Measurements from ENCODE around the gene GAS7. TPM values are rescaled to one million over a fixed set of nuclear protein-coding genes. Genes with fewer than 3 reads are reported as not detected.

GAS7 gene
- total RNA-seq, 5 donors from 2014 or later (not counting 1 experiment from before 2014, with no cell fraction given) = 0.93 to 10.5 (median 3.8) TPM

GRCh38 chr17:9917131-9917530, 281.3 kb downstream of the GAS7 start:
- 93% methylated on average over 10 of the region's 13 CpGs for WGBS (ENCODE audit: insufficient coverage)
- ChIA-PET CTCF (no interaction called here), POLR2A (no interaction called here)
- no peak for DNase-seq
- Mint-ChIP-seq H3K36me3 (no peaks in the 10 kb centered on the region), H3K4me3 (no peak overlapping the region), H3K9me3 (no peaks in the 10 kb centered on the region), H3K27me3 (no peaks in the 10 kb centered on the region), H3K4me1 (no peaks in the 10 kb centered on the region), H3K27ac (no peak overlapping the region)
- Histone ChIP-seq H3K4me3 (ENCODE audit: control insufficient read depth in 1 of 2, extremely low read depth in 1 of 2, low read length in 1 of 2) (no peak overlapping the region), H3K9me3 (no peaks in the 10 kb centered on the region), H3K27ac (ENCODE audit: low read length) (no peak overlapping the region), H3K27me3 (replicated peaks in 1 of 2; ENCODE audit: control insufficient read depth in 2 of 2, extremely low read depth in 1 of 2, insufficient read depth in 2 of 2, low read length in 1 of 2) (no peaks in the 10 kb centered on the region), H3K36me3 (ENCODE audit: control insufficient read depth in 2 of 2, extremely low read depth in 1 of 2, insufficient read depth in 1 of 2, low read length in 1 of 2) (no peaks in the 10 kb centered on the region), H3K4me1 (ENCODE audit: control insufficient read depth in 1 of 2, extremely low read depth in 1 of 2, insufficient read depth in 2 of 2, low read length in 2 of 2) (no peaks in the 10 kb centered on the region)
- ATAC-seq (replicated peaks in 1 of 4) = no peak

DNA sequence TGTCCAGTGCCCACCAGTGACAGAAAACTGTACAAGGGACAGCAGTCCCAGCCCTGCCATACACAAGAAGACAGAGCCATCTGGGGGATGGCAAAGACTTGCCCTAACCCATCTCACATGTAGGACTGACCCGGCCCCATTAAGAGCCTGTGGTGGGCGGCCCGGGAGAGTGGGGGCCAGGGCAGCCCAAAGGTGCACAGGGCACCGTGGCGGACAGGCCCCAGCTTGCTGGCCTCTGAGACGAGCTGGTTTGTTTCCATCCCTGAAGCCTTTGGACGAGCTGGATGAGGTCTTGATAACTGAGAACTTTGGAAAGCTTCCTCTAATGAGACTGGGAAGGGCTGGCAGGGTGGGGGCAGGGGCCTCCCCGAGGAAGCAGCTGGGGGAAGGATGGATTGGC, 282.3 kb downstream of the GAS7 start:
- H3K9me3 ChIP-seq = no peaks in the 10 kb centered on the region
- no peaks in the 10 kb centered on the region for H3K9me3 Mint-ChIP-seq
- DNase-seq (no peak), ATAC-seq (replicated peaks in 1 of 4) (no peak)
- H3K36me3 ChIP-seq (ENCODE audit: control insufficient read depth in 2 of 2, extremely low read depth in 1 of 2, insufficient read depth in 1 of 2, low read length in 1 of 2) = no peaks in the 10 kb centered on the region
- no peak overlapping the region for H3K27ac ChIP-seq (ENCODE audit: low read length)
- H3K27me3 Mint-ChIP-seq = no peaks in the 10 kb centered on the region
- H3K4me1 ChIP-seq (ENCODE audit: control insufficient read depth in 1 of 2, extremely low read depth in 1 of 2, insufficient read depth in 2 of 2, low read length in 2 of 2) = no peaks in the 10 kb centered on the region
- WGBS (ENCODE audit: insufficient coverage) = 83% methylated on average over 8 of the region's 8 CpGs
- no peaks in the 10 kb centered on the region for H3K4me1 Mint-ChIP-seq
- H3K4me3 ChIP-seq (ENCODE audit: control insufficient read depth in 1 of 2, extremely low read depth in 1 of 2, low read length in 1 of 2) = no peak overlapping the region
- H3K4me3 Mint-ChIP-seq = no peak overlapping the region
- ChIA-PET CTCF (no interaction called here), POLR2A (no interaction called here)
- no peak overlapping the region for H3K27ac Mint-ChIP-seq
- no peaks in the 10 kb centered on the region for H3K27me3 ChIP-seq (replicated peaks in 1 of 2; ENCODE audit: control insufficient read depth in 2 of 2, extremely low read depth in 1 of 2, insufficient read depth in 2 of 2, low read length in 1 of 2)
- H3K36me3 Mint-ChIP-seq = no peaks in the 10 kb centered on the region

- ChIA-PET CTCF (no interaction called here), POLR2A (no interaction called here)
- no peak overlapping the region for H3K4me3 ChIP-seq (ENCODE audit: control insufficient read depth in 1 of 2, extremely low read depth in 1 of 2, low read length in 1 of 2)
- H3K27ac ChIP-seq (ENCODE audit: low read length) = no peak overlapping the region
- no peaks in the 10 kb centered on the region for H3K27me3 ChIP-seq (replicated peaks in 1 of 2; ENCODE audit: control insufficient read depth in 2 of 2, extremely low read depth in 1 of 2, insufficient read depth in 2 of 2, low read length in 1 of 2)
- no peaks in the 10 kb centered on the region for H3K36me3 ChIP-seq (ENCODE audit: control insufficient read depth in 2 of 2, extremely low read depth in 1 of 2, insufficient read depth in 1 of 2, low read length in 1 of 2)
- H3K4me1 ChIP-seq (ENCODE audit: control insufficient read depth in 1 of 2, extremely low read depth in 1 of 2, insufficient read depth in 2 of 2, low read length in 2 of 2) = no peaks in the 10 kb centered on the region
- Mint-ChIP-seq H3K9me3 (no peaks in the 10 kb centered on the region), H3K4me3 (no peak overlapping the region), H3K4me1 (no peaks in the 10 kb centered on the region), H3K36me3 (no peaks in the 10 kb centered on the region), H3K27ac (no peak overlapping the region), H3K27me3 (peaks cover 0 to 4% of the 10 kb centered on the region in 2 donors)
- ATAC-seq (replicated peaks in 1 of 4) (no peak), DNase-seq (no peak)
- no peaks in the 10 kb centered on the region for H3K9me3 ChIP-seq
- 93% methylated on average over 4 of the region's 5 CpGs for WGBS (ENCODE audit: insufficient coverage)
These were observed 284.9 kb downstream of the GAS7 start for GRCh38 chr17:9913476-9913875.

- no peak overlapping the region for H3K4me3 ChIP-seq (ENCODE audit: control insufficient read depth in 1 of 2, extremely low read depth in 1 of 2, low read length in 1 of 2)
- Mint-ChIP-seq H3K27ac (no peak overlapping the region), H3K36me3 (no peaks in the 10 kb centered on the region), H3K27me3 (peaks cover 0 to 4% of the 10 kb centered on the region in 2 donors), H3K4me3 (no peak overlapping the region), H3K4me1 (no peaks in the 10 kb centered on the region), H3K9me3 (no peaks in the 10 kb centered on the region)
- ChIA-PET POLR2A (no interaction called here), CTCF (no interaction called here)
- no peaks in the 10 kb centered on the region for H3K4me1 ChIP-seq (ENCODE audit: control insufficient read depth in 1 of 2, extremely low read depth in 1 of 2, insufficient read depth in 2 of 2, low read length in 2 of 2)
- 67% methylated on average over 4 of the region's 18 CpGs for WGBS (ENCODE audit: insufficient coverage)
- H3K9me3 ChIP-seq = no peaks in the 10 kb centered on the region
- ATAC-seq (replicated peaks in 1 of 4) = no peak
- DNase-seq = no peak
- no peaks in the 10 kb centered on the region for H3K36me3 ChIP-seq (ENCODE audit: control insufficient read depth in 2 of 2, extremely low read depth in 1 of 2, insufficient read depth in 1 of 2, low read length in 1 of 2)
- peaks cover 0 to 6% of the 10 kb centered on the region in 2 experiments for H3K27me3 ChIP-seq (replicated peaks in 1 of 2; ENCODE audit: control insufficient read depth in 2 of 2, extremely low read depth in 1 of 2, insufficient read depth in 2 of 2, low read length in 1 of 2)
- H3K27ac ChIP-seq (ENCODE audit: low read length) = no peak overlapping the region
These were observed 286.0 kb downstream of the GAS7 start for GRCh38 chr17:9912121-9913099.

GRCh38 chr17:9911089-9911488, 287.3 kb downstream of the GAS7 start:
- Mint-ChIP-seq H3K4me1 (no peaks in the 10 kb centered on the region), H3K36me3 (no peaks in the 10 kb centered on the region), H3K27ac (no peak overlapping the region), H3K9me3 (no peaks in the 10 kb centered on the region), H3K27me3 (peaks cover 0 to 4% of the 10 kb centered on the region in 2 donors), H3K4me3 (no peak overlapping the region)
- WGBS (ENCODE audit: insufficient coverage) = 89% methylated on average over 12 of the region's 12 CpGs
- CTCF ChIA-PET = no interaction called here
- H3K9me3 ChIP-seq = no peaks in the 10 kb centered on the region
- POLR2A ChIA-PET = no interaction called here
- H3K4me1 ChIP-seq (ENCODE audit: control insufficient read depth in 1 of 2, extremely low read depth in 1 of 2, insufficient read depth in 2 of 2, low read length in 2 of 2) = no peaks in the 10 kb centered on the region
- ATAC-seq (replicated peaks in 1 of 4) (no peak), DNase-seq (no peak)
- H3K4me3 ChIP-seq (ENCODE audit: control insufficient read depth in 1 of 2, extremely low read depth in 1 of 2, low read length in 1 of 2) = no peak overlapping the region
- H3K27ac ChIP-seq (ENCODE audit: low read length) = no peak overlapping the region
- peaks cover 0 to 6% of the 10 kb centered on the region in 2 experiments for H3K27me3 ChIP-seq (replicated peaks in 1 of 2; ENCODE audit: control insufficient read depth in 2 of 2, extremely low read depth in 1 of 2, insufficient read depth in 2 of 2, low read length in 1 of 2)
- H3K36me3 ChIP-seq (ENCODE audit: control insufficient read depth in 2 of 2, extremely low read depth in 1 of 2, insufficient read depth in 1 of 2, low read length in 1 of 2) = no peaks in the 10 kb centered on the region

GRCh38 chr17:9908649-9909042, 289.8 kb downstream of the GAS7 start:
- no peak for ATAC-seq (replicated peaks in 1 of 4)
- H3K4me3 Mint-ChIP-seq = no peak overlapping the region
- POLR2A ChIA-PET = no interaction called here

More at GRCh38 chr17:9908649-9909042, 289.8 kb downstream of the GAS7 start:
- Histone ChIP-seq H3K27me3 (replicated peaks in 1 of 2; ENCODE audit: control insufficient read depth in 2 of 2, extremely low read depth in 1 of 2, insufficient read depth in 2 of 2, low read length in 1 of 2) (peaks cover 0 to 6% of the 10 kb centered on the region in 2 experiments), H3K4me3 (ENCODE audit: control insufficient read depth in 1 of 2, extremely low read depth in 1 of 2, low read length in 1 of 2) (no peak overlapping the region), H3K9me3 (no peaks in the 10 kb centered on the region), H3K27ac (ENCODE audit: low read length) (no peak overlapping the region), H3K4me1 (ENCODE audit: control insufficient read depth in 1 of 2, extremely low read depth in 1 of 2, insufficient read depth in 2 of 2, low read length in 2 of 2) (no peaks in the 10 kb centered on the region), H3K36me3 (ENCODE audit: control insufficient read depth in 2 of 2, extremely low read depth in 1 of 2, insufficient read depth in 1 of 2, low read length in 1 of 2) (no peaks in the 10 kb centered on the region)
- 90% methylated on average over 2 of the region's 7 CpGs for WGBS (ENCODE audit: insufficient coverage)
- Mint-ChIP-seq H3K9me3 (no peaks in the 10 kb centered on the region), H3K4me1 (no peaks in the 10 kb centered on the region), H3K36me3 (no peaks in the 10 kb centered on the region), H3K27ac (no peak overlapping the region), H3K27me3 (peaks cover 0 to 4% of the 10 kb centered on the region in 2 donors)
- no peak for DNase-seq
- CTCF ChIA-PET = no interaction called here
